ENCODE measurements around the gene ARID5B. TPM values are rescaled to one million over a fixed set of nuclear protein-coding genes. Genes with fewer than 3 reads are reported as not detected.

The ARID5B gene
- total and polyA plus RNA-seq, 2 donors (not counting 1 experiment from before 2014, with no cell fraction given), result 22.4 to 237 TPM

GRCh38 chr10:62046522-62047227 is 145.2 kb downstream of the ARID5B start:
- Histone ChIP-seq H2AFZ (ENCODE audit: insufficient read depth, low read depth, low read length, poor library complexity, severe bottlenecking) (peak overlapping the region; percentile 7), H3K79me2 (ENCODE audit: control insufficient read depth, insufficient read depth, low read length) (peaks cover 95% of the 10 kb centered on the region), H3K4me1 (ENCODE audit: control insufficient read depth in 2 of 2, insufficient read depth in 2 of 2, low read length in 2 of 2) (peaks cover 92 to 97% of the 10 kb centered on the region in 2 donors), H3K4me3 (ENCODE audit: control extremely low read depth in 1 of 5, extremely low read depth in 1 of 5, insufficient read depth in 1 of 5, low read depth in 2 of 5, low read length in 4 of 5) (peak overlapping the region in 4 of 5 experiments; percentile 30 to 60 (median 42)), H4K20me1 (ENCODE audit: control insufficient read depth, insufficient read depth, low read length, poor library complexity, severe bottlenecking) (no peaks in the 10 kb centered on the region), H3K9ac (ENCODE audit: low read length) (peak overlapping the region; percentile 69), H3K4me2 (replicated peaks; ENCODE audit: low read depth, low read length, poor library complexity, severe bottlenecking) (peak overlapping the region; percentile 70), H3K9me3 (ENCODE audit: control extremely low read depth in 1 of 3, control insufficient read depth in 2 of 3, insufficient read depth in 1 of 3, low read length in 2 of 3) (peaks cover 0 to 10% (median 2%) of the 10 kb centered on the region in 3 donors), H3K36me3 (replicated peaks in 1 of 2; ENCODE audit: control extremely low read depth in 1 of 2, control insufficient read depth in 1 of 2, extremely low read depth in 1 of 2, insufficient read depth in 2 of 2, low read length in 1 of 2) (peaks cover 0 to 8% of the 10 kb centered on the region in 2 experiments), H3K27me3 (replicated peaks in 1 of 4; ENCODE audit: control extremely low read depth in 1 of 4, control insufficient read depth in 3 of 4, insufficient read depth in 4 of 4, low read length in 3 of 4) (no peaks in the 10 kb centered on the region), H3K27ac (ENCODE audit: low read length in 2 of 2) (peak overlapping the region; percentile 85 to 92)
- TF ChIP-seq CTCF (IDR thresholded peaks at IDR 0.05), result no peak
- no peak for TF ChIP-seq EZH2 (IDR thresholded peaks at IDR 0.05; ENCODE audit: borderline replicate concordance, insufficient read depth, low read depth, low read length, poor library complexity, severe bottlenecking)
- WGBS (ENCODE audit: insufficient coverage), result 24% methylated on average over 4 of the region's 4 CpGs
- ATAC-seq (ENCODE audit: low read depth) (peak; percentile 39), DNase-seq (peak; percentile 66)
- no peaks in the 10 kb centered on the region for H3K9me3 Mint-ChIP-seq (ENCODE audit: insufficient read depth)
- CTCF ChIA-PET, result interaction anchor here (0.6 to 14.1 kb wide), 10 partner anchors 8 to 197 kb away, joined by 3 to 184 read pairs (median 4); partner anchors contain the start of gene ARID5B
- H3K4me1 Mint-ChIP-seq, result peaks cover 92% of the 10 kb centered on the region
- no peaks in the 10 kb centered on the region for H3K27me3 Mint-ChIP-seq
- H3K4me3 Mint-ChIP-seq, result peak overlapping the region; percentile 85
- peak overlapping the region; percentile 86 for H3K27ac Mint-ChIP-seq
- intact Hi-C loops (cut with micrococcal nuclease), result loop anchor here (1.0 to 10.0 kb wide), 4 partner anchors 8 to 762 kb away; no protein-coding TSS in a partner anchor
- POLR2A ChIA-PET, result interaction anchor here (0.7 to 1.6 kb wide), 7 partner anchors 24 to 149 kb away, joined by 3 to 5 read pairs (median 3); no protein-coding TSS in a partner anchor

All from B cell (primary cell).